GM23338 (cell line): ENCODE results near the gene SLFN5. TPM values are rescaled to one million over a fixed set of nuclear protein-coding genes. Genes with fewer than 3 reads are reported as not detected.

Experiments
- ATAC-seq: fragments of 200-7000 bp; cut with Tn5 transposase; 3 replicates; pipeline ENCODE4 v1.9.1; 2020
- DNase-seq: peaks from one replicate; pipeline ENCODE4 v3.0.0-alpha.2; 2015; ENCODE audit warnings: low spot score
- H2AFZ ChIP-seq: fragments of 200-600 bp; sonication (generic); 2 replicates; pipeline ENCODE4 v1.8.0; 2016; ENCODE audit warnings: antibody characterized with exemption, mild to moderate bottlenecking, moderate library complexity
- H3F3A ChIP-seq: fragments of 200-600 bp; sonication (generic); replicated peaks from 2 replicates; pipeline ENCODE4 v1.8.0; 2017; ENCODE audit warnings: antibody characterized with exemption, mixed run types, low read depth
- H3K27ac ChIP-seq: fragments of 200-600 bp; sonication (generic); 2 replicates; pipeline ENCODE4 v1.6.1; 2016; ENCODE audit warnings: low read depth
- H3K27me3 ChIP-seq: fragments of 200-600 bp; sonication (generic); 2 replicates; pipeline ENCODE4 v1.8.0; 2016; ENCODE audit warnings: mild to moderate bottlenecking, mixed run types, moderate library complexity; ENCODE audit not compliant: insufficient read depth
- H3K36me3 ChIP-seq: fragments of 200-600 bp; sonication (generic); 2 replicates; pipeline ENCODE4 v1.8.0; 2016; ENCODE audit warnings: mild to moderate bottlenecking; ENCODE audit not compliant: insufficient read depth
- H3K4me1 ChIP-seq: fragments of 200-600 bp; sonication (generic); 2 replicates; pipeline ENCODE4 v1.8.0; 2016; ENCODE audit warnings: mild to moderate bottlenecking, moderate library complexity; ENCODE audit not compliant: insufficient read depth
- H3K4me2 ChIP-seq: fragments of 200-600 bp; sonication (generic); 2 replicates; pipeline ENCODE4 v1.7.1; 2017; ENCODE audit warnings: mixed run types
- H3K4me3 ChIP-seq: fragments of 200-600 bp; sonication (generic); 2 replicates; pipeline ENCODE4 v1.6.1; 2016; ENCODE audit warnings: mixed run types
- H3K79me2 ChIP-seq: fragments of 200-600 bp; sonication (generic); replicated peaks from 2 replicates; pipeline ENCODE4 v1.8.0; 2017; ENCODE audit warnings: mild to moderate bottlenecking; ENCODE audit not compliant: insufficient read depth
- H3K9me2 ChIP-seq: fragments of 200-600 bp; sonication (generic); 2 replicates; pipeline ENCODE4 v1.8.0; 2017; ENCODE audit not compliant: insufficient read depth
- H4K20me1 ChIP-seq: fragments of 200-600 bp; sonication (generic); replicated peaks from 2 replicates; pipeline ENCODE4 v1.8.0; 2017; ENCODE audit warnings: mild to moderate bottlenecking; ENCODE audit not compliant: insufficient read depth
- H3K27ac Mint-ChIP-seq: 2 replicates; pipeline ENCODE4 v1.8.0; 2020; ENCODE audit warnings: inconsistent platforms, mild to moderate bottlenecking, moderate library complexity, mixed read lengths
- H3K27me3 Mint-ChIP-seq: 3 replicates; pipeline ENCODE4 v1.8.0; 2022; ENCODE audit warnings: low read depth, mild to moderate bottlenecking, moderate library complexity, mixed read lengths, inconsistent platforms; ENCODE audit not compliant: insufficient read depth, poor library complexity
- H3K36me3 Mint-ChIP-seq: 3 replicates; pipeline ENCODE4 v1.8.0; 2021; ENCODE audit warnings: low read depth, mild to moderate bottlenecking, inconsistent platforms, moderate library complexity, mixed read lengths
- H3K4me1 Mint-ChIP-seq: 3 replicates; pipeline ENCODE4 v1.8.0; 2020; ENCODE audit warnings: mild to moderate bottlenecking, inconsistent platforms, mixed read lengths
- H3K4me3 Mint-ChIP-seq: 3 replicates; pipeline ENCODE4 v1.8.0; 2021; ENCODE audit warnings: moderate library complexity, mild to moderate bottlenecking, inconsistent platforms, mixed read lengths
- H3K9me3 Mint-ChIP-seq: 3 replicates; pipeline ENCODE4 v1.8.0; 2020; ENCODE audit warnings: moderate library complexity, mild to moderate bottlenecking, inconsistent platforms, mixed read lengths
- CREB1 ChIP-seq: fragments of 250-450 bp; sonication (Bioruptor Pico); IDR thresholded peaks from 2 replicates; pipeline ENCODE4 v1.5.0; 2020; ENCODE audit warnings: low read depth, mild to moderate bottlenecking, moderate library complexity
- ETS1 ChIP-seq: IDR thresholded peaks from 2 replicates; pipeline ENCODE4 v1.6.1; 2016; ENCODE audit warnings: antibody characterized with exemption
- EZH2phosphoT487 ChIP-seq: fragments of 200-600 bp; sonication (generic); IDR thresholded peaks from one replicate; pipeline ENCODE4 v1.8.1; 2018; ENCODE audit warnings: antibody characterized with exemption; ENCODE audit not compliant: unreplicated experiment
- JUNB ChIP-seq: IDR thresholded peaks from one replicate; pipeline ENCODE4 v1.6.1; 2016; ENCODE audit warnings: antibody characterized with exemption; ENCODE audit not compliant: unreplicated experiment
- NANOG ChIP-seq: IDR thresholded peaks from 2 replicates; pipeline ENCODE4 v1.6.1; 2016; ENCODE audit warnings: antibody characterized with exemption, borderline replicate concordance
- POLR2AphosphoS5 ChIP-seq: IDR thresholded peaks from 2 replicates; pipeline ENCODE4 v1.6.1; 2016; ENCODE audit warnings: antibody characterized with exemption, low read depth
- ZNF114 ChIP-seq: fragments of 250-450 bp; sonication (Bioruptor Pico); IDR thresholded peaks from 2 replicates; pipeline ENCODE4 v1.5.0; 2020; ENCODE audit warnings: mild to moderate bottlenecking, moderate library complexity
- ZNF331 ChIP-seq: fragments of 250-450 bp; sonication (Bioruptor Pico); IDR thresholded peaks from 2 replicates; pipeline ENCODE4 v1.5.0; 2020; ENCODE audit warnings: low read depth, mild to moderate bottlenecking, moderate library complexity
- polyA plus RNA-seq: library from polyadenylated mRNA; unstranded; fragments of >200 nt; fragmentation: Nextera tagmentation; extraction: Ambion mirVana; gene quantifications from 2 replicates; pipeline ENCODE4 v1.2.1, GENCODE V29; 2016
- total RNA-seq: library from RNA; depleted of rRNA; stranded (reverse); fragments of >200 nt; shearing (Covaris generic); gene quantifications from 2 replicates; pipeline ENCODE4 v1.2.3, GENCODE V29; 2014
- TF ChIP-seq, protein P1 (sequence below), 2 experiments: fragments of 200-600 bp in 1 of 2; sonication (generic) in 1 of 2; conservative IDR thresholded peaks; 2 replicates each; pipeline versions ENCODE4 v1.5.1 to v1.6.1; 2016 to 2017; ENCODE audit warnings: antibody characterized with exemption in 2 of 2, low read depth in 2 of 2, mild to moderate bottlenecking in 2 of 2, moderate library complexity in 1 of 2
- TF ChIP-seq, protein P2 (sequence below): IDR thresholded peaks from one replicate; pipeline ENCODE4 v1.6.1; 2018; ENCODE audit warnings: antibody characterized with exemption; ENCODE audit not compliant: unreplicated experiment
- TF ChIP-seq, protein P3 (sequence below): fragments of 250-450 bp; sonication (Bioruptor Pico); IDR thresholded peaks from 2 replicates; pipeline ENCODE4 v1.5.0; 2020; ENCODE audit warnings: mild to moderate bottlenecking, moderate library complexity

Gene SLFN5
- total and polyA plus RNA-seq, 2 experiments from 2014 or later: 1.4 to 6.4 TPM

DNA sequence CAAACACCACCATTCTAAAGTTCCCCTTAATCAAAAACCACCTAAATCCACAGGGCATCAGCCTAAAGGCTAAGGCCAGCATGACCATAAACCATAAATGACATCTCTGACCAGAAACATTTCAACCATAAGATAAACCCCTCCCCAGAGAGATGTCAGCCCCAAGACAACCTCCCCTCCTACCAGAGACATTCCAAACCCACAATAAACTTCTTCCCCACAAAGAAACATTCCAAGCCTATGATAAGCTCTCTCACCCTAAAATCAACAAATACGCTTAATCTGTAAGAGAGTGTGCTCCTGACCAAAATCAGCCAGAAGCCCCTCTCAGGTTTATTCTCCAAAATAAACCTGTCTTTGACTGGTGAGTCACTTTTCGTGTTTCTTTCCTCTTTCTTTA is 54.8 kb downstream of the SLFN5 start (continued):
- TF ChIP-seq, protein P1, sequence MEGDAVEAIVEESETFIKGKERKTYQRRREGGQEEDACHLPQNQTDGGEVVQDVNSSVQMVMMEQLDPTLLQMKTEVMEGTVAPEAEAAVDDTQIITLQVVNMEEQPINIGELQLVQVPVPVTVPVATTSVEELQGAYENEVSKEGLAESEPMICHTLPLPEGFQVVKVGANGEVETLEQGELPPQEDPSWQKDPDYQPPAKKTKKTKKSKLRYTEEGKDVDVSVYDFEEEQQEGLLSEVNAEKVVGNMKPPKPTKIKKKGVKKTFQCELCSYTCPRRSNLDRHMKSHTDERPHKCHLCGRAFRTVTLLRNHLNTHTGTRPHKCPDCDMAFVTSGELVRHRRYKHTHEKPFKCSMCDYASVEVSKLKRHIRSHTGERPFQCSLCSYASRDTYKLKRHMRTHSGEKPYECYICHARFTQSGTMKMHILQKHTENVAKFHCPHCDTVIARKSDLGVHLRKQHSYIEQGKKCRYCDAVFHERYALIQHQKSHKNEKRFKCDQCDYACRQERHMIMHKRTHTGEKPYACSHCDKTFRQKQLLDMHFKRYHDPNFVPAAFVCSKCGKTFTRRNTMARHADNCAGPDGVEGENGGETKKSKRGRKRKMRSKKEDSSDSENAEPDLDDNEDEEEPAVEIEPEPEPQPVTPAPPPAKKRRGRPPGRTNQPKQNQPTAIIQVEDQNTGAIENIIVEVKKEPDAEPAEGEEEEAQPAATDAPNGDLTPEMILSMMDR (conservative IDR thresholded peaks at IDR 0.05; ENCODE audit: low read depth in 2 of 2): no peak

DNA sequence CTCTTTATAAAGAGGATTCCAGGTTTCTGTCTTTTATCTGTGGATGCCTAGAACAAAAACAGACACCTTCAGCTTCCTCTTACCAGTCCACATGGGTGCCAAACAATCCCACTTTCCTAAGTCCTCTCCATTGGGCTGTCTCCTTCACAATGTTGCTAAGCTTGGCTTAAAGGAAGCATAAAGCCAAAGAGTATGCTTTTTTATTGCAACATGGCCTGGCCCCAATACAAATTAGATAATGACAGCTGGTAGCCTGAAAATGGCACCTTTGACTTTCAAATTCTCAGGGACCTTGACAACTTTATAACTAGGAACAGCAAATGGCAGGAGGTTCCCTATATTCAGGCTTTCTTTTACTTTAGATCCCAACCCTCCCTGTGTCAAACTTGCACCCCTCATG is 55.8 kb downstream of the SLFN5 start:
- Histone ChIP-seq H2AFZ (no peak overlapping the region), H3K9me2 (no peaks in the 10 kb centered on the region), H3F3A (no peaks in the 10 kb centered on the region), H3K4me2 (no peak overlapping the region), H3K79me2 (no peaks in the 10 kb centered on the region), H3K4me1 (no peaks in the 10 kb centered on the region), H3K4me3 (no peak overlapping the region), H3K27me3 (no peaks in the 10 kb centered on the region; the same call in 1 of the 2 replicates), H3K36me3 (no peaks in the 10 kb centered on the region), H3K27ac (no peak overlapping the region), H4K20me1 (no peaks in the 10 kb centered on the region)
- DNase-seq (no peak), ATAC-seq (no peak)
- H3K27ac Mint-ChIP-seq: no peak overlapping the region
- H3K4me1 Mint-ChIP-seq: no peaks in the 10 kb centered on the region
- peaks cover 77% of the 10 kb centered on the region for H3K9me3 Mint-ChIP-seq
- no peak overlapping the region for H3K4me3 Mint-ChIP-seq
- peaks cover 8% of the 10 kb centered on the region for H3K27me3 Mint-ChIP-seq
- peaks cover 41% of the 10 kb centered on the region for H3K36me3 Mint-ChIP-seq
- TF ChIP-seq POLR2AphosphoS5 (no peak), CREB1 (CRISPR knock-in tag) (no peak), JUNB (no peak), EZH2phosphoT487 (no peak), ZNF331 (CRISPR knock-in tag) (no peak), ETS1 (no peak), NANOG (no peak), ZNF114 (CRISPR knock-in tag) (no peak)
- TF ChIP-seq, protein P2, sequence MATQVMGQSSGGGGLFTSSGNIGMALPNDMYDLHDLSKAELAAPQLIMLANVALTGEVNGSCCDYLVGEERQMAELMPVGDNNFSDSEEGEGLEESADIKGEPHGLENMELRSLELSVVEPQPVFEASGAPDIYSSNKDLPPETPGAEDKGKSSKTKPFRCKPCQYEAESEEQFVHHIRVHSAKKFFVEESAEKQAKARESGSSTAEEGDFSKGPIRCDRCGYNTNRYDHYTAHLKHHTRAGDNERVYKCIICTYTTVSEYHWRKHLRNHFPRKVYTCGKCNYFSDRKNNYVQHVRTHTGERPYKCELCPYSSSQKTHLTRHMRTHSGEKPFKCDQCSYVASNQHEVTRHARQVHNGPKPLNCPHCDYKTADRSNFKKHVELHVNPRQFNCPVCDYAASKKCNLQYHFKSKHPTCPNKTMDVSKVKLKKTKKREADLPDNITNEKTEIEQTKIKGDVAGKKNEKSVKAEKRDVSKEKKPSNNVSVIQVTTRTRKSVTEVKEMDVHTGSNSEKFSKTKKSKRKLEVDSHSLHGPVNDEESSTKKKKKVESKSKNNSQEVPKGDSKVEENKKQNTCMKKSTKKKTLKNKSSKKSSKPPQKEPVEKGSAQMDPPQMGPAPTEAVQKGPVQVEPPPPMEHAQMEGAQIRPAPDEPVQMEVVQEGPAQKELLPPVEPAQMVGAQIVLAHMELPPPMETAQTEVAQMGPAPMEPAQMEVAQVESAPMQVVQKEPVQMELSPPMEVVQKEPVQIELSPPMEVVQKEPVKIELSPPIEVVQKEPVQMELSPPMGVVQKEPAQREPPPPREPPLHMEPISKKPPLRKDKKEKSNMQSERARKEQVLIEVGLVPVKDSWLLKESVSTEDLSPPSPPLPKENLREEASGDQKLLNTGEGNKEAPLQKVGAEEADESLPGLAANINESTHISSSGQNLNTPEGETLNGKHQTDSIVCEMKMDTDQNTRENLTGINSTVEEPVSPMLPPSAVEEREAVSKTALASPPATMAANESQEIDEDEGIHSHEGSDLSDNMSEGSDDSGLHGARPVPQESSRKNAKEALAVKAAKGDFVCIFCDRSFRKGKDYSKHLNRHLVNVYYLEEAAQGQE: no peak
- TF ChIP-seq, protein P3, sequence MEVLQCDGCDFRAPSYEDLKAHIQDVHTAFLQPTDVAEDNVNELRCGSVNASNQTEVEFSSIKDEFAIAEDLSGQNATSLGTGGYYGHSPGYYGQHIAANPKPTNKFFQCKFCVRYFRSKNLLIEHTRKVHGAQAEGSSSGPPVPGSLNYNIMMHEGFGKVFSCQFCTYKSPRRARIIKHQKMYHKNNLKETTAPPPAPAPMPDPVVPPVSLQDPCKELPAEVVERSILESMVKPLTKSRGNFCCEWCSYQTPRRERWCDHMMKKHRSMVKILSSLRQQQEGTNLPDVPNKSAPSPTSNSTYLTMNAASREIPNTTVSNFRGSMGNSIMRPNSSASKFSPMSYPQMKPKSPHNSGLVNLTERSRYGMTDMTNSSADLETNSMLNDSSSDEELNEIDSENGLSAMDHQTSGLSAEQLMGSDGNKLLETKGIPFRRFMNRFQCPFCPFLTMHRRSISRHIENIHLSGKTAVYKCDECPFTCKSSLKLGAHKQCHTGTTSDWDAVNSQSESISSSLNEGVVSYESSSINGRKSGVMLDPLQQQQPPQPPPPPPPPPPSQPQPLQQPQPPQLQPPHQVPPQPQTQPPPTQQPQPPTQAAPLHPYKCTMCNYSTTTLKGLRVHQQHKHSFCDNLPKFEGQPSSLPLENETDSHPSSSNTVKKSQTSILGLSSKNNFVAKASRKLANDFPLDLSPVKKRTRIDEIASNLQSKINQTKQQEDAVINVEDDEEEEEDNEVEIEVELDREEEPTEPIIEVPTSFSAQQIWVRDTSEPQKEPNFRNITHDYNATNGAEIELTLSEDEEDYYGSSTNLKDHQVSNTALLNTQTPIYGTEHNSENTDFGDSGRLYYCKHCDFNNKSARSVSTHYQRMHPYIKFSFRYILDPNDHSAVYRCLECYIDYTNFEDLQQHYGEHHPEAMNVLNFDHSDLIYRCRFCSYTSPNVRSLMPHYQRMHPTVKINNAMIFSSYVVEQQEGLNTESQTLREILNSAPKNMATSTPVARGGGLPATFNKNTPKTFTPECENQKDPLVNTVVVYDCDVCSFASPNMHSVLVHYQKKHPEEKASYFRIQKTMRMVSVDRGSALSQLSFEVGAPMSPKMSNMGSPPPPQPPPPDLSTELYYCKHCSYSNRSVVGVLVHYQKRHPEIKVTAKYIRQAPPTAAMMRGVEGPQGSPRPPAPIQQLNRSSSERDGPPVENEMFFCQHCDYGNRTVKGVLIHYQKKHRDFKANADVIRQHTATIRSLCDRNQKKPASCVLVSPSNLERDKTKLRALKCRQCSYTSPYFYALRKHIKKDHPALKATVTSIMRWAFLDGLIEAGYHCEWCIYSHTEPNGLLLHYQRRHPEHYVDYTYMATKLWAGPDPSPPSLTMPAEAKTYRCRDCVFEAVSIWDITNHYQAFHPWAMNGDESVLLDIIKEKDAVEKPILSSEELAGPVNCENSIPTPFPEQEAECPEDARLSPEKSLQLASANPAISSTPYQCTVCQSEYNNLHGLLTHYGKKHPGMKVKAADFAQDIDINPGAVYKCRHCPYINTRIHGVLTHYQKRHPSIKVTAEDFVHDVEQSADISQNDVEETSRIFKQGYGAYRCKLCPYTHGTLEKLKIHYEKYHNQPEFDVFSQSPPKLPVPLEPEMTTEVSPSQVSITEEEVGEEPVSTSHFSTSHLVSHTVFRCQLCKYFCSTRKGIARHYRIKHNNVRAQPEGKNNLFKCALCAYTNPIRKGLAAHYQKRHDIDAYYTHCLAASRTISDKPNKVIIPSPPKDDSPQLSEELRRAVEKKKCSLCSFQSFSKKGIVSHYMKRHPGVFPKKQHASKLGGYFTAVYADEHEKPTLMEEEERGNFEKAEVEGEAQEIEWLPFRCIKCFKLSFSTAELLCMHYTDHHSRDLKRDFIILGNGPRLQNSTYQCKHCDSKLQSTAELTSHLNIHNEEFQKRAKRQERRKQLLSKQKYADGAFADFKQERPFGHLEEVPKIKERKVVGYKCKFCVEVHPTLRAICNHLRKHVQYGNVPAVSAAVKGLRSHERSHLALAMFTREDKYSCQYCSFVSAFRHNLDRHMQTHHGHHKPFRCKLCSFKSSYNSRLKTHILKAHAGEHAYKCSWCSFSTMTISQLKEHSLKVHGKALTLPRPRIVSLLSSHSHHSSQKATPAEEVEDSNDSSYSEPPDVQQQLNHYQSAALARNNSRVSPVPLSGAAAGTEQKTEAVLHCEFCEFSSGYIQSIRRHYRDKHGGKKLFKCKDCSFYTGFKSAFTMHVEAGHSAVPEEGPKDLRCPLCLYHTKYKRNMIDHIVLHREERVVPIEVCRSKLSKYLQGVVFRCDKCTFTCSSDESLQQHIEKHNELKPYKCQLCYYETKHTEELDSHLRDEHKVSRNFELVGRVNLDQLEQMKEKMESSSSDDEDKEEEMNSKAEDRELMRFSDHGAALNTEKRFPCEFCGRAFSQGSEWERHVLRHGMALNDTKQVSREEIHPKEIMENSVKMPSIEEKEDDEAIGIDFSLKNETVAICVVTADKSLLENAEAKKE (CRISPR knock-in tag): no peak
- TF ChIP-seq, protein P1 (conservative IDR thresholded peaks at IDR 0.05; ENCODE audit: low read depth in 2 of 2): no peak
